Adrenal gland (tissue), 5 donors: ENCODE measurements around the gene STARD9.

Experiments used
- POLR2A ChIP-seq, 2 donors: fragments of 450-650 bp; IDR thresholded peaks; one replicate each; pipeline ENCODE4 v1.6.1; 2017; ENCODE audit warnings: antibody characterized with exemption in 2 of 2, mild to moderate bottlenecking in 2 of 2, moderate library complexity in 1 of 2
- TF ChIP-seq, protein P1 (sequence below), 6 experiments: fragments of 450-650 bp in 4 of 6; fragments of 200-600 bp in 2 of 6; sonication (generic) in 1 of 6; IDR thresholded peaks; 1 replicate in 5 of 6; 2 replicates in 1 of 6; pipeline versions ENCODE4 v1.5.1 to v1.8.0; 2016 to 2021; ENCODE audit warnings: antibody characterized with exemption in 6 of 6, mild to moderate bottlenecking in 2 of 6, moderate library complexity in 1 of 6
- donor health status: DM: no; HTN: no; CAD: no.

DNA sequence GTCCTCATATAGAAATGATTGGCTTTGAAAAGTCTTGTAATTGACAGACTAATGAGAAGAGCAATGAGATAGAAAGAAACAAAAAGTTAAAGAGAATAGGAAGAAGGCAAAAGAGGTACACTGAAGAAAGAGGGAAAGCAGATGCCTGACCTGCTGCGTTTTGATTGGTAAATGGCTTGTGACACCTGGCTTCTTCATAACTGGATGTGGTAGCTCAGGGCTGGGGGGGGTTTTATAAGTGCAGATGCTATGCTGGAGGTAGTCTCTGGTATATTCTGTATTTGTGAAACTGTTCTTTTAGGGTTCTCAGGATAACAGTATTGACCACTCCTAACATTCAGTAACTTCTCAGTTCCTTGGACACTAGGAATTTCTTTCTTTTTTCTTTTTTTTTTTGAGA, 1.4 kb downstream of the STARD9 start:
- TF ChIP-seq, protein P1, sequence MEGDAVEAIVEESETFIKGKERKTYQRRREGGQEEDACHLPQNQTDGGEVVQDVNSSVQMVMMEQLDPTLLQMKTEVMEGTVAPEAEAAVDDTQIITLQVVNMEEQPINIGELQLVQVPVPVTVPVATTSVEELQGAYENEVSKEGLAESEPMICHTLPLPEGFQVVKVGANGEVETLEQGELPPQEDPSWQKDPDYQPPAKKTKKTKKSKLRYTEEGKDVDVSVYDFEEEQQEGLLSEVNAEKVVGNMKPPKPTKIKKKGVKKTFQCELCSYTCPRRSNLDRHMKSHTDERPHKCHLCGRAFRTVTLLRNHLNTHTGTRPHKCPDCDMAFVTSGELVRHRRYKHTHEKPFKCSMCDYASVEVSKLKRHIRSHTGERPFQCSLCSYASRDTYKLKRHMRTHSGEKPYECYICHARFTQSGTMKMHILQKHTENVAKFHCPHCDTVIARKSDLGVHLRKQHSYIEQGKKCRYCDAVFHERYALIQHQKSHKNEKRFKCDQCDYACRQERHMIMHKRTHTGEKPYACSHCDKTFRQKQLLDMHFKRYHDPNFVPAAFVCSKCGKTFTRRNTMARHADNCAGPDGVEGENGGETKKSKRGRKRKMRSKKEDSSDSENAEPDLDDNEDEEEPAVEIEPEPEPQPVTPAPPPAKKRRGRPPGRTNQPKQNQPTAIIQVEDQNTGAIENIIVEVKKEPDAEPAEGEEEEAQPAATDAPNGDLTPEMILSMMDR (IDR thresholded peaks at IDR 0.05): no peak
- TF ChIP-seq POLR2A (IDR thresholded peaks at IDR 0.05): no peak
